LNCaP clone FGC (cell line): ENCODE measurements around the gene TPM2.
A peak's percentile ranks its signal among the peaks of the same experiment; 100 is the strongest.

Experiments
- DNase-seq: peaks from one replicate; pipeline ENCODE4 v3.0.0-alpha.2; 2011; ENCODE audit warnings: low read depth
- H3K4me3 ChIP-seq: 2 replicates; pipeline ENCODE4 v1.5.1; 2011; ENCODE audit warnings: mild to moderate bottlenecking, low read depth, low read length, control low read depth
- CTCF ChIP-seq: IDR thresholded peaks from 2 replicates; pipeline ENCODE4 v1.5.1; 2012; ENCODE audit warnings: mild to moderate bottlenecking; ENCODE audit not compliant: control insufficient read depth, insufficient read depth; ENCODE audit errors: extremely low read depth

The TPM2 gene

GRCh38 chr9:35732800-35733541 lies 43.2 kb upstream of the TPM2 start:
- TF ChIP-seq CTCF: peak; percentile 35; the same call in 1 of the 2 replicates
- H3K4me3 ChIP-seq: peak overlapping the region; percentile 71
- peak; percentile 56 for DNase-seq

- H3K4me3 ChIP-seq: peak within 1 kb of the TSS; percentile 71
- peak; percentile 51 for TF ChIP-seq CTCF
- peak; percentile 94 for DNase-seq
These were observed 42.6 kb upstream of the TPM2 start, which contains the start of the genes CREB3 and TLN1 for GRCh38 chr9:35732185-35732799. Gene CREB3, plus strand, starts transcription at chr9:35732666. Its CDS starts 107 bp downstream, at chr9:35732773. Gene TLN1, minus strand, starts transcription at chr9:35732195. Its CDS starts 6,501 bp downstream, at chr9:35725694.

- no peak for DNase-seq
- no peak for TF ChIP-seq CTCF
- peak overlapping the region; percentile 71 for H3K4me3 ChIP-seq
These were observed 41.9 kb upstream of the TPM2 start for GRCh38 chr9:35731415-35732184.

- TF ChIP-seq CTCF: no peak
- no peak for DNase-seq
- H3K4me3 ChIP-seq: no peak overlapping the region; the same call in 1 of the 2 replicates
These were observed 40.7 kb upstream of the TPM2 start for GRCh38 chr9:35730486-35730854.

- no peak overlapping the region for H3K4me3 ChIP-seq
- DNase-seq: no peak
- peak; percentile 44 for TF ChIP-seq CTCF
These were observed 40.2 kb upstream of the TPM2 start for GRCh38 chr9:35729700-35730485.

GRCh38 chr9:35729101-35729500 lies 39.4 kb upstream of the TPM2 start:
- no peak for DNase-seq
- TF ChIP-seq CTCF: no peak
- no peak overlapping the region for H3K4me3 ChIP-seq
